Colonic mucosa (tissue), 4 donors: ENCODE measurements around the gene ATP6AP1. TPM values are rescaled to one million over a fixed set of nuclear protein-coding genes. Genes with fewer than 3 reads are reported as not detected.

Experiments
- DNase-seq: peaks from one replicate; pipeline ENCODE4 v3.0.0-alpha.2; 2020
- H3K27ac ChIP-seq: fragments of 200-600 bp; one replicate; pipeline ENCODE4 v1.8.0; 2021
- H3K27me3 ChIP-seq: fragments of 200-600 bp; one replicate; pipeline ENCODE4 v1.8.0; 2021
- H3K36me3 ChIP-seq: fragments of 200-600 bp; one replicate; pipeline ENCODE4 v1.8.0; 2021
- H3K4me1 ChIP-seq: fragments of 200-600 bp; one replicate; pipeline ENCODE4 v1.8.0; 2021; ENCODE audit warnings: mild to moderate bottlenecking
- H3K4me3 ChIP-seq: fragments of 200-600 bp; one replicate; pipeline ENCODE4 v1.8.0; 2021
- H3K9ac ChIP-seq, 2 donors: one replicate each; pipeline ENCODE4 v1.7.0; 2013; ENCODE audit warnings: control low read depth in 2 of 2, low read depth in 2 of 2, low read length in 2 of 2
- H3K9me3 ChIP-seq: fragments of 200-600 bp; one replicate; pipeline ENCODE4 v1.8.0; 2021
- CTCF ChIP-seq: fragments of 200-600 bp; IDR thresholded peaks from one replicate; pipeline ENCODE4 v1.8.0; 2022; ENCODE audit warnings: antibody characterized with exemption, mild to moderate bottlenecking
- intact Hi-C: fragments of 100-400 bp; cut with DNase I; formaldehyde crosslinking; loops from one replicate; pipeline ENCODE4 v1.14.1; 2022
- total RNA-seq, 2 donors: library from RNA; stranded (reverse); fragmentation: NEBNext Ultra II Directional in 1 of 2; extraction: Animal tissue kit (Norgen Biotek cat#: 25700) in 1 of 2; gene quantifications; one replicate each; pipeline ENCODE4 v1.2.1, GENCODE V29; 2021
- donor health status: healthy.
- donor health status: DM: no; HTN: no; CAD: no.
- donor health status: DM: no; HTN: no; CAD: no.

Gene ATP6AP1, protein sequence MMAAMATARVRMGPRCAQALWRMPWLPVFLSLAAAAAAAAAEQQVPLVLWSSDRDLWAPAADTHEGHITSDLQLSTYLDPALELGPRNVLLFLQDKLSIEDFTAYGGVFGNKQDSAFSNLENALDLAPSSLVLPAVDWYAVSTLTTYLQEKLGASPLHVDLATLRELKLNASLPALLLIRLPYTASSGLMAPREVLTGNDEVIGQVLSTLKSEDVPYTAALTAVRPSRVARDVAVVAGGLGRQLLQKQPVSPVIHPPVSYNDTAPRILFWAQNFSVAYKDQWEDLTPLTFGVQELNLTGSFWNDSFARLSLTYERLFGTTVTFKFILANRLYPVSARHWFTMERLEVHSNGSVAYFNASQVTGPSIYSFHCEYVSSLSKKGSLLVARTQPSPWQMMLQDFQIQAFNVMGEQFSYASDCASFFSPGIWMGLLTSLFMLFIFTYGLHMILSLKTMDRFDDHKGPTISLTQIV
- total RNA-seq = 10 to 100 TPM; 86.3 to 96.9 TPM

DNA sequence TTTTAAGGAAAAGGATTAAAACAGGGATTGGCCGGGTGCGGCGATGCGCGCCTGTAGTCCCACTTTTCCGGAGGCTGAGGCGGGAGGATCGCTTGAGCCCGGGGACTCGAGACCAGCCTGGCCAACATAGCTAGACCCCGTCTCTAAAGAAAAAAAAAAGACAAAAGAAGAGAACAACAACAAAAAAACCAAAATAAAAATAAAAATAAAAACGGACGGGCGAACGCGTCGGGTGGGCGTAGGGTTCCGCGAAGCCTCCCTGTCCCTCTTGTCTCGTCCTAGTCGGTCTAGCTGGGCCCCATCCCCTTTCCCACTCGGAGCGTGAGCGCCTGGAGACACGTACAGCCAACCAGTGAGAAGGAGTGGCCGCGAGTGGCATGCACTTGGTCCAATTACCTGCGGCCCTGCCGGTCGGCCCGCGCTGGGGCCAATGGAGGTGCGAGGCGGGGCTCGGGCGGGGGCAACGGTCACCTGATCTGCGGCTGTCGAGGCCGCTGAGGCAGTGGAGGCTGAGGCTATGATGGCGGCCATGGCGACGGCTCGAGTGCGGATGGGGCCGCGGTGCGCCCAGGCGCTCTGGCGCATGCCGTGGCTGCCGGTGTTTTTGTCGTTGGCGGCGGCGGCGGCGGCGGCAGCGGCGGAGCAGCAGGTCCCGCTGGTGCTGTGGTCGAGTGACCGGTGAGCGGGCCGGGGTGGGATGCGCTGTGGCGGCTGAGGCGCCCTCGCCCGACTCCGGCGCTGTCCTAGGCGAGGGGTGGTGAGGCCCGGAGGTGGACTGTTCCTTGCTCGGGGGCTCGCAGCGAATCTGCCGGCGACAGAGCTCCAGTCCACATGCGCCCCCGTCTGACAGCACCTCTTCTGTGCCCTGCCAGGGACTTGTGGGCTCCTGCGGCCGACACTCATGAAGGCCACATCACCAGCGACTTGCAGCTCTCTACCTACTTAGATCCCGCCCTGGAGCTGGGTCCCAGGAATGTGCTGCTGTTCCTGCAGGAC, at the start of gene ATP6AP1:
Gene ATP6AP1, plus strand, starts transcription at position 502 of the 996 bp plus-strand sequence. Its CDS starts 16 bp downstream, at position 518.
- peak within 1 kb of the TSS; percentile 73 for H3K27ac ChIP-seq
- peak within 1 kb of the TSS; percentile 73 to 74 for H3K9ac ChIP-seq
- TF ChIP-seq CTCF = no peak
- no peaks in the 10 kb centered on the region for H3K36me3 ChIP-seq
- H3K4me1 ChIP-seq = no peaks in the 10 kb centered on the region
- no peaks in the 10 kb centered on the region for H3K27me3 ChIP-seq
- peak; percentile 91 for DNase-seq
- intact Hi-C loops = no loop called here
- H3K4me3 ChIP-seq = peak within 1 kb of the TSS; percentile 72
- no peaks in the 10 kb centered on the region for H3K9me3 ChIP-seq

- peak; percentile 95 for DNase-seq
- no peaks in the 10 kb centered on the region for H3K36me3 ChIP-seq
- H3K4me1 ChIP-seq = no peaks in the 10 kb centered on the region
- peak within 1 kb of the TSS; percentile 75 to 95 for H3K9ac ChIP-seq
- H3K4me3 ChIP-seq = peak within 1 kb of the TSS; percentile 63
- no peaks in the 10 kb centered on the region for H3K9me3 ChIP-seq
- no peak for TF ChIP-seq CTCF
- H3K27ac ChIP-seq = peak within 1 kb of the TSS; percentile 95
- no peaks in the 10 kb centered on the region for H3K27me3 ChIP-seq
- intact Hi-C loops = no loop called here
Measured at GRCh38 chrX:154378799-154379568, 49.5 kb upstream of the ATP6AP1 start, which contains the start of gene EMD. TSS of gene EMD (plus strand) at chrX:154379295. CDS start at chrX:154379485, 190 bp downstream.

DNA sequence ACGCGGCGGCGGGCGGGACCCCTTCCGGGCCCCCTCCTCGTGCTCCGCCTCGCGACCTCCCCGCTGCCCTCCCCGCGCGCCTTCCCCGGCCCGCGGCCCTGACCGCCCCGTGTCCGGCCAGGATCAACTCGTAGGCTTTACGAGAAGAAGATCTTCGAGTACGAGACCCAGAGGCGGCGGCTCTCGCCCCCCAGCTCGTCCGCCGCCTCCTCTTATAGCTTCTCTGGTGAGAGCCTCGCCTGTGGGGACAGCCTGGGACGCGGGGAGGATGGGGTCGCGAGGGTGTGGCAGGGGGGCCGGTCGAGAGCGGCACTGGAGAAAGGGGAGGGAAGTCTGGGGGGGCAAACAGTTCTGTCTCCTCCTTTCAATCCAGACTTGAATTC, 48.9 kb upstream of the ATP6AP1 start:
- Histone ChIP-seq H3K9me3 (no peaks in the 10 kb centered on the region), H3K27me3 (no peaks in the 10 kb centered on the region), H3K4me1 (no peaks in the 10 kb centered on the region), H3K9ac (peak overlapping the region; percentile 75 to 95), H3K4me3 (peak overlapping the region; percentile 63), H3K36me3 (no peaks in the 10 kb centered on the region), H3K27ac (peak overlapping the region; percentile 86)
- intact Hi-C loops = no loop called here
- no peak for TF ChIP-seq CTCF
- DNase-seq = no peak

GRCh38 chrX:154380153-154380552, 48.3 kb upstream of the ATP6AP1 start:
- peak overlapping the region; percentile 63 for H3K4me3 ChIP-seq
- no peak for TF ChIP-seq CTCF
- H3K27me3 ChIP-seq = no peaks in the 10 kb centered on the region
- H3K9me3 ChIP-seq = no peaks in the 10 kb centered on the region
- peak overlapping the region; percentile 75 to 95 for H3K9ac ChIP-seq
- peak overlapping the region; percentile 86 for H3K27ac ChIP-seq
- intact Hi-C loops = no loop called here
- H3K4me1 ChIP-seq = no peaks in the 10 kb centered on the region
- no peaks in the 10 kb centered on the region for H3K36me3 ChIP-seq
- DNase-seq = no peak
